Measurements from ENCODE around the gene SNORC. TPM values are rescaled to one million over a fixed set of nuclear protein-coding genes. Genes with fewer than 3 reads are reported as not detected.
"Not testable (repeated sequence)": the region's sequence is repeated elsewhere in the genome, so short reads cannot be mapped to it uniquely, and the experiment has no call there.

Gene SNORC
- total RNA-seq, 1 experiment from 2014 or later = 0.86 TPM

DNA sequence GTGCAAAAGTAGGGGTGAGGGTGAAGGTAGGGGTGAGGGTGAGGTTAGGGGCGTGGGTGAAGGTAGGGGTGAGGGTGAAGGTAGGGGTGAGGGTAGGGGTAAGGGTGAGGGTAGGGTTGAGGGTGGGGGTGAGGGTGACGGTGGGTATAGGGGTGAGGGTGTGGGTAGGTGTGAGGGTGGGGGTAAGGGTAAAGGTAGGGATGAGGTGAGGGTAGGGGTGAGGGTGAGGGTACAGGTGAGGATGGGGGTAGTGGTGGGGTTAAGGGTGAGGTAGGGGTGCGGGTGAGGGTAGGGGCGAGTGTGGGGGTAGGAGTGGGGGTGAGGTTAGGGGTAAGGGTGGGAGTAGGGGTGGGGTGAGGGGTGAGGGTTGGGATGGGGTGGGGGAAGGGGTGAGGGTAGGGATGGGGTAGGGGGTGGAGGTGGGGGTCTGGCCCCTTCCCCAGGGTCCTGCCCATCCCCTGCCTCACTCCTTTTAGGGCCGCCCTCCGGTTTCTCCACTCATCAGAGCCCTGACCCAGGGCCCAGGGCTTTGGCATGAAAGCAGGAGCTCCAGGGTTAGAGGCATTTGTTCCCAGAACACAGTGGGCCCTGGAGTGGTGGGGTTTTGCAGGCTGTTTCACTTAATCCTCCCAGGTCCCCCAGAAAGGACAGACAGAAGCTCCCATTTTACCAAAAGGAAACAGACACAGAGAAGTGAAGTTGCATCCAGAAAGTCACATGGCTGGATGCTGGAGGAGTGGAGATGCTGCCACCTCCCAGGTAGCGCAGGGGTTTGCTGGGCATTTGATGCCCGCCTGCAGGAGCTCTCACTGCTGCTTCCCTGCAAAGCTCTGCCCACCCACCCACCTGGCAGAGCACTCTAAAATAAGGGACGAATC lies 26.9 kb downstream of the SNORC start:
- no peak for DNase-seq (ENCODE audit: low spot score)

DNA sequence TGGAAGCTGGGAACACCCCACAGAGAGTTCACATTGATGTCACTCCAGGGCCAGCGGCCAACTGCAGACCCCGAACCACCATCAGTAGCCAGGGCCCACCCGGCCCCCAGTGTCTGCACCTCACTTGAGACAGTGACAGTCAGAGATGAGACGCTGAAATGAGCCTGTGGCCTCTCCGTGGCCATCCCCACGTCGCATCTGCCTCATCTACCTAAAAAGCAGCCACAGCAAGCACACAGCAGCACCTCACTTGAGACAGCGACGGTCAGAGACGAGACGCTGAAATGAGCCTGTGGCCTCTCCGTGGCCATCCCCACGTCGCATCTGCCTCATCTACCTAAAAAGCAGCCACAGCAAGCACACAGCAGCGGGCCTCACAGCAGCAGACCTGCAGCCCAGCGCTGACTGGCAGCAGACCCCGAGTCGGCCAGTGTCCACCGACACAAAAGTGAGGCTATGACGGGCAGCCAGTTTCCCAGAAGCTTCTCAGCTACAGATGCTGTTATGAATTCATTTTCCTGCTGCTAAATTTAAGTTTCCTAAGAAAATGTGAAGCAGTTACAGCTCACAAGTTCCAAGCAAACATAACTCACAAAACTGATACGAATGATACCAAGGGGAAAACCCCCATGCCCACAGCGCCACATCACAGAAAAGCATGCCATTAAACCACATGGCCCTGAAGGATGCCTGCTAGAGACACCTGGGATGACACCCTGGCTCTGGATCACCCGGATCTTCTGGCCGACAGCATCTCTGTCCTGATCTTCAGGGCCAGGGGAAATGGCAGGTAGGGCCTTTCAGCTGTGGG lies 27.7 kb downstream of the SNORC start:
- no peak for DNase-seq (ENCODE audit: low spot score)

DNA sequence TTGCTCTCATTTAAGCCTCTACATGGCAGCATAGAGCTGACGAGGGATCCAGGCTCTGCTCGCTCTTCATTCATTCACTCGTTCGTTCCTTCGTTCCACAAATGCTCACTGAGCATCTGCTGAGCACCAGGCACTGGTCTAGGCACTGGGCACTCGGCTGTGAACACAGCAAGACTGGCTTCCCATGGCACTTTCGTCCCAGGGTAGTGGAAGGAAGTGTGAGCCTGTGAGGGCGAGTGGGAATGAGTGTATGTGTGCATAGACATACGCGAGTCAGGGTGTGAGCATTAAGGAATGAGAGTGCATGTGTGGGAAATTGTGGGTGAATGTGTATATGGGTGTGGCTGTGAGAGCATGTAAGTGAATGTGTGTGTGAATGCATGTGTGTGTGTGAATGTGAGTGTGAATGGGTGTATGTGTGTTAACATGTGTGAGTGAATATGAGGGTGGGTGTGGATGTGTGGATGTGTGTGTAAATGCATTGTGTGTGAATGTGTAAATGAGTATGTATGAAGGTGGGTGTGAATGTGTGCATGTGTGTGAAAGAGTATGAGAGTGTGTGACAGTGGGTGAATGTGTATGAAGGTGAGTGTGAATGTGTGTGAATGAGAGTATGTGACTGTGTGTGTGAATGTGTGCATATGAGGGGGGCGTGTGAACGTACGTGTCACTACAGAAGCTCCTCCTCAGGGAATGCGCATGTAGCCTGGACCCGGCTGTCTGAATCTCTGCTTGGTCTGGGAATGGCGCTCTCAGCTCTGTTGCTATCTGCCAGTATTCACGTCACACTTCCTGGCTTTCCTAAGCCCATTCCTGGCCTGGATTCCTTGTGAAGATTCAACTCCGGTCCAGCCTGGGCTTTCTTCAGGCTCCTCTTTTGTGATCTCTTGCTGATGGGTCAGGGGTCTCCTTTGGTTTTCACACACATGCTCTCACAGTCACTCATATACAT lies 28.8 kb downstream of the SNORC start:
- peak; percentile 26 for DNase-seq (ENCODE audit: low spot score)

DNA sequence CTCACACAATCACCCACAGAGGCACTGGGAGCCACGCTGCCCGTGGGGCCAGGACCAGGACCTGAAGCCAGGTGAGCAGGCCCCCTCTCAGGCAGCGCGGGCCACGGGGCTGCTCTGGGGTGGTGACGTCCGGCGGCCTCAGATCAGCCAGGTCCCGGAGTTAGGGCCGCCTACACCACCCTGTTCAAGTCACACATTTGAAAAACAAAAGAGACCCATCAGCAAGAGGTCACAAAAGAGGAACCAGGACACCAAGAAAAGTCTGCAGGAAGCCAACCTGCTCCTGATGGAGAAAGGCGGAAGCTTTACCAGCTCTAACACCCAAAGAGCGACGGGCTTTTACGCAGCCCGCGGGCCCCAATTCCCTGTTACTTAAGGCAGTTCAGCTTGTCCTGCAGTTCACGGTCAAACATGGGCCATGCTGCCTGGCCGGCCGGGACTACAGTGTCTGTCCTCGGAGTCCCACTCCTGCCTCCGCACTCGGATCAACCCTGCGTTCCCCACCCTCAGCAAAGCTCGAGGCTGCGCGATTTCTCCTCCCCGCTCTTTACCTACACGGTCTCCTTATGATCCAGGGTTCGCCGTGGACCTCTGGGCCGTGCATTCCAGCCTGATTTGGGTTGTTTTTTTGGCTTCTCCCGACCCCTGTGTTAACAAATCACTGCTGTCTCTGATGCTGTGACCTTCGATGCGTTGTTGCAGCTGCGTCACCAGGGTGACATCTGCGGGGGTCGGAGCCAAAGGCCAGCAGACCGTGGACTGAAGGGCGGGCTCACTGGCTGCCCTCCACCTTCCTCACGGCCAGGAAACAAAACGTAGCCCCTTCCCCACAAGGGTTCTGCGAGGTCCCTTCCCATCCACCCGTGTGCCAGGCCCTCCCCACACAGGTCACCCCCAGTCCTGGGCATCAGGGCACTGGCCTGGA lies 31.0 kb downstream of the SNORC start:
- no peak for DNase-seq (ENCODE audit: low spot score)

DNA sequence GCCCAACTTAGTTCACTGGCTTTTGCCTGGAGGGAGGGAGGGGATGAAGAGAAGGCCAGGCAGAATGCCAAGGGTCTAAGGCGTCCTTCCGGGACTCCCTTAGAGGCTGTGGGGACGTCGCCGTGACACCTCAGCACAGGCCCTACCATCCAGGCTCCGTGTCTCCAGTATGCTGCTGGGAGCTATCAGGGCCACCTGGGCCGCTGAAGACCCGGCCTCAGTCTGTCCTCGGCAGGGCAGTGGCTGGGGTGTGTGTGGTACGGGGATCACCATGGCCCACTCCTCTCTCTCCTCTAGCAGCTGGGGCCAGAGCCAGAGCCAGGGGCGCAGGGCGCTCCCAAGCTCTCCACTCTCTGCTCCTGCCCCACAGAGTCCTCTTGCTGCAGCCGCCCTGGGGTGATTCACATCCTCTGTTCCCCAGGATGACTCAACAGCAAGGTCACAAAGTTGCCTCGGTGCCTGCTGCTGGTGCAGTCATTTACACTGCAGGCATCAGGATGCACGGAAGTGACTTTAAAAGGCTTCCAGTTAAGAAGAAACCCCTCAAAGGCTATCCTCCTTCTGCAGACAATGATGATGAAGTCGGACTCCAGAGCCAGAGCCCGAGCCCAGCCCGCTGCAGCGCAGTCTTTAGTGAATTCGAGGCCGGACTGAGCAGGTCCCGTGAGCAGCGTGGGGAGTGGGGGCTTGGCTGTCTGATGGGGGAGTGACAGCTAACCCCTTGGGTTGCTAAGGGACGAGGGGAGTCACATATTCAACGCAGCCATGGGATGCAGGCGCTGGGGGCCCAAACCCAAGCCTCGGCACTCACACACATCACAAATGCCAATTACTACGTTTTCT lies 31.9 kb downstream of the SNORC start:
- DNase-seq (ENCODE audit: low spot score) = peak; percentile 95

DNA sequence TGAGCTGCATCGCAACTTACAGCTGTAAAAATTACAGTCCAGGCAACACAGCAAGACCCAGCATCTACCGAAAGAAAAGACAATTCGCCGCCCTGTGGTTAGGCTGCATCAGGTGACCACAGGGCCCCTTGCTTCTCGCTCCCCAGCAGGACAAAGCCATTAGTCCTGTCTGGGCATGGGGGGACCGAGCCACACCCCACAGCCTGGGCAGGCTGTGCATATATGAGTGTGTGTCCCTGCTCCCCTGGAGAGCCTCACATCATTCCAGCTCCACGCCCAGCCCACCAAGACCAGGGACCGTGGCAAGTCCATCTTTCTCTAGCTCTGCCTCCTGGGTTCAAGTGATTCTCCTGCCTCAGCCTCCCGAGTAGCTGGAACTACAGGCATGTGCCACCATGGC lies 33.9 kb downstream of the SNORC start:
- peak; percentile 52 for DNase-seq (ENCODE audit: low spot score)

DNA sequence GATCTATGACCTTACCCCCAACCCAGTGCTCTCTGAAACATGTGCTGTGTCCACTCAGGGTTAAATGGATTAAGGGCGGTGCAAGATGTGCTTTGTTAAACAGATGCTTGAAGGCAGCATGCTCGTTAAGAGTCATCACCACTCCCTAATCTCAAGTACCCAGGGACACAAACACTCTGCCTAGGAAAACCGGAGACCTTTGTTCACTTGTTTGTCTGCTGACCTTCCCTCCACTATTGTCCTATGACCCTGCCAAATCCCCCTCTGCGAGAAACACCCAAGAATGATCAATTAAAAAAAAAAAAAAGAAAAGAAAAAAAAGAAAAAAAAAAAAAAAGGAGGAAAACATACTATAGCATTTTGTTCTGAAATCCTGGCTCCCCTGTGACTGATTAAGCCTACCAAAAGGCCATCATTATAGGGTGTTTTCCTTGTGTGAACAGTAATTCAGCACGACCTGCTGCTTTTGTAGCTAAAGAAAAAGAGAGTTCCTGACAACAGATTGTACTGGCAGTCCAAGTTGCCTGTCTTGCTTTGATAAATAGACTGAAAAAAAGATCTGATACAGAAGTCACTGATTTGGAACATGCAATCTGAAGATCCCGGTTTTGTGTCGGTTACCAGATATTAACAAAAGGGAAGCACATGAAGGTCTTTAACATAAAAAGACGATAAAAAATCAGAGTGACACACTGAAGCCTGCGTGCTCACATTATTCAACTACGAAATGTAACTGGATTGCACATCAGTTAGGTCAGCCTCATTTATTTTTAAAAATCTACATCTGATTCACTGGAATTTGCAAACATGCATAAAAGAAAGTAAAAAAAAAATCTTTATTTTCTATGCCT lies 37.0 kb downstream of the SNORC start:
- not testable (repeated sequence) for DNase-seq (ENCODE audit: low spot score)

DNA sequence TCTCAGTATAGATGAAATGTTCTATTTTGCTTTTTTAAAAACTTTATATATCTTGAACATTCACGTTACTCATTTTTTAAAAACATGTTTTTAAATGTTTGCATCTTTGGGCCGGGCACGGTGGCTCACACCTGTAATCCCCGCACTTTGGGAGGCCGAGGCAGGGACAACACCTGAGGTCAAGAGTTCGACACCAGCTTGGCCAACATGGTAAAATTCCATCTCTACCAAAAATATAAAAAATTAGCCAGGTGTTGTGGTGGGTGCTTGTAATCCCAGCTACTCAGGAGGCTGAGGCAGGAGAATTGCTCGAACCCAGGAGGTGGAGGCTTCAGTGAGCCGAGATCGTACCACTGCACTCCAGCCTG lies 37.6 kb downstream of the SNORC start:
- not testable (repeated sequence) for DNase-seq (ENCODE audit: low spot score)

DNA sequence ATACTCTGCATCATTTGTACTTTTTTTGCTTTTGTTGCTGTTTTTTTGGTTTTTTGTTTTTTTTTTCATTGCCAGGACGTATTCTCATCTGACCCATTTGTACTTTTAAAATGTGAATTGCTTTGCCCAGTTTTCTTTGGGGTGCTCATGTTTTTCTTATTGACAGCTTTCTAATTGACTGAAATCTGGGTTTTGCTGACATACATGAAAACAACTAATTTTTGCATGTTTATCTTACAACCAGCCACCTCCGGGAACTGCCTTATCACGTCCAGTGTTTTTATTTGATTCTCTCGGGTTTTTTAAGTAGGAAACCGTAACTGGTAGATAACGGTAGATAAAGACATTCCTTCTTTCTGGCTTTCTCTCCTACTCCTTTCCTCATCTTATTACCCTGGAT lies 38.6 kb downstream of the SNORC start:
- DNase-seq (ENCODE audit: low spot score) = no peak

DNA sequence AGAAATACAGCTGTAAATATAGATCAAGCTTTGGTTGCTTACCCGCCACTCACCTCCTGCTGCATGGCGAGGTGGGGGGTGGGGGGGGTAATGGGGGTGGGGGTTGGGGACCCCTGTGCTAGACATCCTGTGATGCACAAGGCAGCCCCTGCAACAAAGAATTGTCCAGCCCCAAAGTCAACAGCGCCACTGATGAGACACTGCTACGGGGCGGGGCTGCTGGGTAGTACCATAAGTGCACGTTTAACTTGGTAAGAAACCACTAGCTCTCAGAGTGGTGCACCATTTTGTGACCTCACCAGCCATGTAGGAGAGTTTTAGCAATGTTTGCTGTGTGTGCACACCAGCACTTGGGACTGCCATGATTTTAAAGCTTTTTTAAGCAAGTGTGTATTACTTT lies 40.3 kb downstream of the SNORC start:
- no peak for DNase-seq (ENCODE audit: low spot score)

DNA sequence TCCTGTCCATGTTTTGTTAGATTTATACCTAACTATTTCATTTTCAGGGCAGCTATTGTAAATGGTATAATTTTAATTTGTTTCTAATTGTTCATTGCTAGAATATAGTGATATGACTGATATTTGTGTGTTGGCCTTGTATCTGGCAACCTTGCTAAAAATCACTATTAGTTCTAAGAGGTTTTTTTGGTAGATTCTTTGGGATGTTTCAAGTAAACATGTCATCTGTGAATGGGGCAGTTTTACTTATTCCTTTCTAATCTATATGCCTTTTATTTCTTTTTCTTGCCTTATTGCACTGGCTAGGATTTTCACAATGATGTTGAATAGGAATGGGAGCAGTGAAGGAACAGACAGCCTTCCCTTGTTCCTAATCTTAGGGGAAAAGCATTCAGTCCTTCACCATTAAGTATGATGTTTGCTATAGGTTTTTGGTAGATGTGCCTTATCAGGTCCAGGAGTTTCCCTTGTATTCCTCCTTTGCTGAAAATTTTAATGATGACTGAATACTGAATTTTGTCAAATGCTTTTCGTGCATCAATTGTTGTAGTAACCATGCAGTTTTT lies 41.7 kb downstream of the SNORC start:
- DNase-seq (ENCODE audit: low spot score) = no peak

DNA sequence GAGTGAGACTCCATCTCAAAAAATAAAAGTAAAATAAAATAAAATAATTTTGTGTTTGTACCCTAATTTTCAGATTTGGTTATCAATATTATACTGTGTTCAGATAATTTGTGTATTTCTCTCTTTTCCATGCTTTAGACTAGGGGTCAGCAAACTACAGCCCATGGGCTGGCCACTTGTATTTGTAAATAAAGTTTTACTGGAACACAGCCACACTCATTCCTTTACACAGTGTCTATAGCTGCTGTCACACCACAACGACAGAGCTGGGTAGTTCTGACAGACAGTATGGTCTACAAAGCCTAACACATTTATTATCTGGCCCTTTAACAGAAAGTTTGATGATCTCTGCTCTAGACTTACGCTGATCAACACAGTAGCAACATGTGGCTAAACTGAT lies 43.8 kb downstream of the SNORC start:
- no peak for DNase-seq (ENCODE audit: low spot score)

DNA sequence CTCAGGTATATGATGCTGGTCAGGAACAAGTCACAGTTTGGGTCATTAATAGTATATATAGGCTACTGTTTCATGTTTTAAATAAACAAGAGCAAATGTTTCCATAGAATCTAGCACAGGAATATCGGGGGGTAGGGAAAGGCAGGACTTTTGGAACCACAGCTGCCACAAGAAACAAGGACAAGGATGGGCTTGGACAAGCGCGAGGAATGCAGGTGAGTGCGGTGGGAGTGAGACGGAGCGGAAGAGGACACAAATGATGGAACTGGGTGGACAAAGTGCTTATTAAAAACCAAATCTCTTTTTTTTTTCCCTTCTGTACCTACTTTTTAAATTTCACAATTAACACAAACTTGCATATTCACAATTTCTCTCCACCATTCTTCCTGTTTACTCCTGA lies 49.1 kb downstream of the SNORC start:
- no peak for DNase-seq (ENCODE audit: low spot score)

DNA sequence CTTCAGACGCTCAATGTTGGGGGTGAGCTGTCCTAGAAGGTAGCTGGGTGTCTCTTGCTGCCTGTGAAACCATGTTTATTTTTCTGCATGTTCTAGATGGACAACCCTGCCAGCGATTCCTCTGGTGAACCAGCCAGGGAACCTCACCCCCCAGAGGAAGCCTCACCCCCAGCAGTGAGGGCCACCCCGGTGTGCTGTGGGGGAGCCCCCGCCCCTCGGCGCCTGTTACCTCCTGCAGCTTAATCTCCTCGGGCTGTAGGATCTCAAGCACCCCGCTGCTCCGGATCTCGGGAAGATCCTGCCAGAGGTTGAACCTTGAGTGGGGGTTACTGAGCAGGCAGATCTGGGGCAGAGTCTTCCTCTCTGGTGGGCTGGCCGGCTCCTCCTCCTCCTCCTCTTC lies 50.0 kb downstream of the SNORC start:
- no peak for DNase-seq (ENCODE audit: low spot score)

DNA sequence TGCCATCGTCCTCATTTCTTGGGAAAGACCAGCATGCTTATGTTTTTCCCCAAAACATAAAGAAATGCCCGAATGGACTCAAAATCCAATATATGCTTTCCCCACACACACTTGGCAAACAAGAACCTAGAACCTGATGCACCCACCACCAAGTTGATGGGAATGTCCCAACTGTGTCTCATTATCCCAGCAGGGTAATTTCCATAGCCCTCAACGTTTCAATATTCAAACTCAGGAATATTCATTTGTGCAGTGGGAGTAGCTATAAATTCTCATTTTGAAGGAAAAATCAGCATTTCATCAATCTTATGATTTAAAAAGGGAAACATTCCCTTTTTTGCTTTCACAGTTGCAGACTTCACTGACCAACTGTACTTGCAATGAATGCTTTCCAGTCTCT lies 50.7 kb downstream of the SNORC start:
- no peak for DNase-seq (ENCODE audit: low spot score)

DNA sequence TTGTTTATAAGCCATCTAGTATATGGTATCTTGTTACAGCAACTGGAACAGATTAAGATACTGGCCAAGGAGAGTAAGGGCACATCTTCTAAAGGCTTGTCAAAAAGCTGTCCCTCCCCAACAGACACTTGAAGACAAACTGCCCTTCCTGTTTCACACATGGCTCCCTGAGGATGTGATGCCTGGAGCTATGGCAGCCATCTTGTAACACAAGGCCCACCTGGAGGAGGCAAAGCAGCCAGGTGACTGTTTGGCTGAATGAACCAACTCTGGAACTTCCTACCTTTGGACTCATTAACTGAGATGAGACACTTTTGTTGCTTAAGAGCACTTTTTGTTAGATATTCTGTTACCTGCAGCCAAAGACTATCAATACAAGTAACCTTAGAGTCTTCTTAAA lies 54.4 kb downstream of the SNORC start:
- DNase-seq (ENCODE audit: low spot score) = no peak

DNA sequence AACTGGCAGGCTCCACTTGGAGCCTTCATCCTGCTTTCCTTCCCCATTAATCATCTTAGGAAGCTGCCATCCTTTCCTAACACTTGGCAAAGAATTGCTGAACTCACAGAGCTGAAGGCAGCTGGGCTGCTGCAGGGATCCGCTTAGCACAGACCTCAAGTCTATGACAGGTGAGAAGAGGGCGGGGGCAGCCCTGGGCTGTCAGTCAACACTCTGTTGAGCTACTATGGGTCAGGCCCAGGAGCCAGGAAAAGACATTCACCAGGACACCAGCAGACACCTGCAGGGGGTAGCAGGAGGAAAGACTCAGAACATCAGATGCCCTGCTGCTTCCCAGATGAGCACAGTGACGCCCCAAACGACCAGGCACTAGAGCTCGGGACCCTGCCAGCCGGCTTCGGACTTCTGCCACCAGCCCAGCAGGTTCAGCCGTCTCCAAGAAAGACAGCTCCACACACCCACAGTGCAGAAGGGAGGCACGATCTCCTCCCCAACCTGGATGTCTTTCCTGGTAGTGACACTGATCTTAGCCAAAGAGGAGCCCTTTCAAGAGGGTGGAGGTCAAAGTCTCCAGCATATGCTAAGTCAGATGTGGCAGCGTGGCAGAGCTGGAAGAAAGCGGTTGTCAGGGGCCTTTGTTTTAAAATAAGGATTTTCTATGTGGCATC lies 55.2 kb downstream of the SNORC start:
- DNase-seq (ENCODE audit: low spot score) = no peak

DNA sequence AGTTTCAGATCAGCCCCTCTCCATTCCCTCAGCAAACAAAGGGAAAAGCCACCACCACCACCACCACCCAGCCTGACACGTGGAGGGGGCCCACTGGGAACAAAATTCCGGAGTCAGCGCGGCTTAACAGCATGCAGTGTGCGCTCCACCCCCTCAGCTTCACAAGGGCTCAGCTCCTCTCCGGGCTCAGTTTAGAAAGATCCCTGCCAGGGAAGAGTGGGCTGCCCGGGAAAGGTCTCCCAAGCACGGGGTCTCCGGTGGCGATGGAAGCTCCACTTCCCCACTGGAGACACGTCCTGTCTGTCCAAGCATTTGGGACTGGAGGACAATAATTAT lies 55.7 kb downstream of the SNORC start:
- no peak for DNase-seq (ENCODE audit: low spot score)

All from A172 (cell line).